Prostate gland (tissue), 2 donors: ENCODE results near the gene SPACA5. TPM values are rescaled to one million over a fixed set of nuclear protein-coding genes. Genes with fewer than 3 reads are reported as not detected.

ENCODE experiments used
- DNase-seq: peaks from one replicate; pipeline ENCODE4 v3.0.0-alpha.2; 2019; ENCODE audit warnings: low spot score
- H3K27ac ChIP-seq, 2 donors: fragments of 200-600 bp; sonication (generic); 2 replicates each; pipeline ENCODE4 v1.5.1; 2017 to 2019
- H3K27me3 ChIP-seq: fragments of 200-600 bp; sonication (generic); replicated peaks from 2 replicates; pipeline ENCODE4 v1.5.1; 2019; ENCODE audit not compliant: insufficient read depth
- H3K36me3 ChIP-seq, 2 donors: fragments of 200-600 bp; sonication (generic); 1 replicate in 1 of 2; 2 replicates in 1 of 2; pipeline versions ENCODE4 v1.5.1 to v1.8.1; 2017 to 2019
- H3K4me1 ChIP-seq: fragments of 200-600 bp; sonication (generic); replicated peaks from 2 replicates; pipeline ENCODE4 v1.5.1; 2019
- H3K4me3 ChIP-seq, 2 donors: fragments of 200-600 bp; sonication (generic); 2 replicates each; pipeline ENCODE4 v1.5.1; 2017 to 2019
- H3K9me3 ChIP-seq: fragments of 200-600 bp; sonication (generic); 2 replicates; pipeline ENCODE4 v1.5.1; 2017
- POLR2A ChIP-seq: fragments of 450-650 bp; IDR thresholded peaks from one replicate; pipeline ENCODE4 v1.6.1; 2016; ENCODE audit warnings: antibody characterized with exemption, mild to moderate bottlenecking
- POLR2AphosphoS5 ChIP-seq: sonication (generic); formaldehyde crosslinking; IDR thresholded peaks from one replicate; pipeline ENCODE4 v1.6.1; 2017; ENCODE audit warnings: antibody characterized with exemption
- WGBS: methylation state at CpG from one replicate; pipeline ENCODE4 v1.1.5; 2018; 5-methylcytosine and 5-hydroxymethylcytosine counted together
- intact Hi-C: fragments of 100-400 bp; cut with DNase I; formaldehyde crosslinking; loops from one replicate; pipeline ENCODE4 v1.14.2; 2022
- total RNA-seq, 2 donors: library from RNA; depleted of rRNA; stranded (reverse); fragments of >200 nt; gene quantifications; one replicate each; pipeline ENCODE4 v1.1.0, GENCODE V29; 2016
- TF ChIP-seq, protein P1 (sequence below), 4 experiments: fragments of 200-600 bp in 2 of 4; fragments of 450-650 bp in 2 of 4; sonication (generic) in 2 of 4; IDR thresholded peaks; 1 replicate in 3 of 4; 2 replicates in 1 of 4; pipeline ENCODE4 v1.5.1; 2016 to 2019; ENCODE audit warnings: antibody characterized with exemption in 4 of 4, mild to moderate bottlenecking in 2 of 4, moderate library complexity in 2 of 4

Gene SPACA5
- total RNA-seq, 2 donors from 2014 or later: not detected

DNA sequence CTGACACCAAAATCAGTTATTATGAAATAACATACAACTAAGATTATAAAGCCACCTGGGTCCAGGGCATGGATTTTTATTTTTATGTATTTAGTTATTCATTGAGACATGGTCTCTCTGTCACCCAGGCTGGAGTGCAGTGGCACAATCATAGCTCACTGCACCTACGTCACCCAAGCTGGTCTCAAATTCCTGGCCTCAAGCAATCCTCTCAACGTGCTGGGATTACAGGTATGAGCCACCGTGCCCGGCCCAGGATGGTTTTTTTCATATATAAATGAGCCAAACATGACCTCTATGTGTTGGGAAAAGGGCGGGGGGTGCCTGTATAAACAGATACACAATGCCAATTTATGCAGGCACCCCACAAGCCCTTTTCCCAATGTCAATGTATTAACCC lies 40.1 kb downstream of the SPACA5 start:
- intact Hi-C loops: no loop called here
- WGBS: 93% methylated on average over 3 of the region's 5 CpGs
- TF ChIP-seq, protein P1, sequence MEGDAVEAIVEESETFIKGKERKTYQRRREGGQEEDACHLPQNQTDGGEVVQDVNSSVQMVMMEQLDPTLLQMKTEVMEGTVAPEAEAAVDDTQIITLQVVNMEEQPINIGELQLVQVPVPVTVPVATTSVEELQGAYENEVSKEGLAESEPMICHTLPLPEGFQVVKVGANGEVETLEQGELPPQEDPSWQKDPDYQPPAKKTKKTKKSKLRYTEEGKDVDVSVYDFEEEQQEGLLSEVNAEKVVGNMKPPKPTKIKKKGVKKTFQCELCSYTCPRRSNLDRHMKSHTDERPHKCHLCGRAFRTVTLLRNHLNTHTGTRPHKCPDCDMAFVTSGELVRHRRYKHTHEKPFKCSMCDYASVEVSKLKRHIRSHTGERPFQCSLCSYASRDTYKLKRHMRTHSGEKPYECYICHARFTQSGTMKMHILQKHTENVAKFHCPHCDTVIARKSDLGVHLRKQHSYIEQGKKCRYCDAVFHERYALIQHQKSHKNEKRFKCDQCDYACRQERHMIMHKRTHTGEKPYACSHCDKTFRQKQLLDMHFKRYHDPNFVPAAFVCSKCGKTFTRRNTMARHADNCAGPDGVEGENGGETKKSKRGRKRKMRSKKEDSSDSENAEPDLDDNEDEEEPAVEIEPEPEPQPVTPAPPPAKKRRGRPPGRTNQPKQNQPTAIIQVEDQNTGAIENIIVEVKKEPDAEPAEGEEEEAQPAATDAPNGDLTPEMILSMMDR (IDR thresholded peaks at IDR 0.05): no peak
- TF ChIP-seq POLR2AphosphoS5: no peak
- no peak for TF ChIP-seq POLR2A
- no peak for DNase-seq
- Histone ChIP-seq H3K4me1 (no peaks in the 10 kb centered on the region), H3K36me3 (no peaks in the 10 kb centered on the region), H3K9me3 (no peaks in the 10 kb centered on the region), H3K4me3 (no peak overlapping the region), H3K27ac (no peak overlapping the region), H3K27me3 (no peaks in the 10 kb centered on the region)

GRCh38 chrX:48058621-48059295 lies 52.0 kb downstream of the SPACA5 start:
- Histone ChIP-seq H3K27me3 (no peaks in the 10 kb centered on the region), H3K4me1 (no peaks in the 10 kb centered on the region), H3K4me3 (no peak overlapping the region), H3K9me3 (no peaks in the 10 kb centered on the region), H3K36me3 (no peaks in the 10 kb centered on the region), H3K27ac (no peak overlapping the region)
- DNase-seq: no peak
- intact Hi-C loops: no loop called here
- TF ChIP-seq, protein P1 (IDR thresholded peaks at IDR 0.05): no peak
- no peak for TF ChIP-seq POLR2A
- WGBS: 91% methylated on average over 2 of the region's 2 CpGs

DNA sequence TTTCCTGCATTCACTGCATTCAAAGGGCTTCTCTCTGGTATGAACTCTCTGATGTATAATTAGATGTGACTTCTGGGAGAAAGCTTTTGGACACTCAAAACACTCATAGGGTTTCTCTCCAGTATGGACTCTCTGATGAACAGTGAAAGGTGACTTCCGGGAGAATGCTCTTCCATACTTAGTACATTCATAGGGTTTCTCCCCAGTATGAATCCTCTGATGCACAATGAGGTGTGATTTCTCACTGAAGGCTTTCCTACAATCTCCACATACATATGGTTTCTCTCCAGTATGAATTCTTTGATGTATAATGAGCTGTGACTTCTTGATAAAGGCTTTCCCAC lies 52.5 kb downstream of the SPACA5 start:
- no peak overlapping the region for H3K4me3 ChIP-seq
- no peaks in the 10 kb centered on the region for H3K4me1 ChIP-seq
- H3K27ac ChIP-seq: no peak overlapping the region
- no peaks in the 10 kb centered on the region for H3K36me3 ChIP-seq
- TF ChIP-seq, protein P1 (IDR thresholded peaks at IDR 0.05): no peak
- no peak for TF ChIP-seq POLR2AphosphoS5
- TF ChIP-seq POLR2A: no peak
- H3K9me3 ChIP-seq: no peaks in the 10 kb centered on the region
- H3K27me3 ChIP-seq: no peaks in the 10 kb centered on the region
- 86% methylated on average over 1 of the region's 1 CpG for WGBS
- intact Hi-C loops: no loop called here
- DNase-seq: no peak

Other genes with a start within 250 kb of the SPACA5 start
- 1 to 10 TPM; 4.5 to 6.2 TPM for gene ZNF81, start 170.1 kb upstream of the SPACA5 start, total RNA-seq
- 1 to 10 TPM; 5.6 to 6.5 TPM for gene ZNF182, start 3.0 kb upstream of the SPACA5 start, total RNA-seq
- 1 to 10 TPM; 5.2 to 5.6 TPM for gene ZNF630, start 64.7 kb downstream of the SPACA5 start, total RNA-seq
- gene SPACA5B, start 123.6 kb downstream of the SPACA5 start, total RNA-seq: not detected
- gene SSX5, start 189.8 kb downstream of the SPACA5 start, total RNA-seq: not detected
- gene SSX1, start 248.4 kb downstream of the SPACA5 start, total RNA-seq: not detected